GM08714 (cell line): Measurements from ENCODE around the gene PRR15.

Source experiments
- H3K4me3 ChIP-seq: fragments of 200-500 bp; sonication (Bioruptor generic); 2 replicates; pipeline ENCODE4 v1.5.1; 2014; ENCODE audit warnings: mild to moderate bottlenecking, low read length, inconsistent platforms
- ZNF274 ChIP-seq: IDR thresholded peaks from 2 replicates; pipeline ENCODE4 v1.6.1; 2012; ENCODE audit warnings: mild to moderate bottlenecking, low read depth, low read length

The PRR15 gene

GRCh38 chr7:29596593-29597178 lies 33.1 kb downstream of the PRR15 start:
- H3K4me3 ChIP-seq, result no peak overlapping the region
- no peak for TF ChIP-seq ZNF274

DNA sequence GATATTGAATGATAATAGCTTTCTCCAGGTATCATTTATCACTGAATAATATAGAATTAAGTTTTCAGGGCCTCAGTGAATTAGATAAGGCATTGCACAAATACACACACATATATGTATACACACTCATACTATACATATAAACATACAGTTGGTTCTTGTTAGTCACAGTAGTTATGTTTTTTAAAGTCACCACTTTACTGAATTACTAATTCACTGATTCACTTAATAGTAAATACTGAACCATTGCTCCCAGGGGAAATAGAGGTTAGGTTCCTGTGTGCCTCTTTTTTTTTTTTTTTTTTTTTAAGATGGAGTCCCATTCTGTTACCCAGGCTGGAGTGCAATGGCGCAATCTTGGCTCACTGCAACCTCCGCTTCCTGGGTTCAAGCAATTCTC lies 33.6 kb downstream of the PRR15 start:
- H3K4me3 ChIP-seq, result no peak overlapping the region
- TF ChIP-seq ZNF274, result no peak

- no peak overlapping the region for H3K4me3 ChIP-seq
- TF ChIP-seq ZNF274, result no peak
These were observed 34.5 kb downstream of the PRR15 start for GRCh38 chr7:29598137-29598536.

DNA sequence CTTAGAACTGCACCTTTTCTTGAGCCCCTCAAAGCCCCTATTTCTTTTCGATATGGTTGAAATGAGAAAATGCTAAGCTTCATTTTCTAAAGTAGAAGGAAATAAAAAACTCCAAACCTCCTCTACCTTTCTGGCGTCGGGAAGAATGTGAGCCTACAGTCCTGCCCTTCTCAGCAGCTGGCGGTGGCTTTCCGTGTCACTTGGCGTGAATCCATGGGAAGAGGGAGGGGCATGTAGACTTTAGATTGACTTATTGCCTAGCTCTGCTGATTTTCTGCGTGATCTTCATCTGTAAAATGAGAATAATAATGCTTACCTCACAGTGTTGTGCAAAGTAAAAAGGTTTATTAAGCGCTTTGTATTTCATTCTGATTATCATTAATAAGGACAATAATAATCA lies 35.0 kb downstream of the PRR15 start:
- TF ChIP-seq ZNF274, result no peak
- no peak overlapping the region for H3K4me3 ChIP-seq

- H3K4me3 ChIP-seq, result no peak overlapping the region
- TF ChIP-seq ZNF274, result no peak
These were observed 35.4 kb downstream of the PRR15 start for GRCh38 chr7:29599026-29599425.

GRCh38 chr7:29600661-29601060 lies 37.0 kb downstream of the PRR15 start:
- TF ChIP-seq ZNF274, result no peak

DNA sequence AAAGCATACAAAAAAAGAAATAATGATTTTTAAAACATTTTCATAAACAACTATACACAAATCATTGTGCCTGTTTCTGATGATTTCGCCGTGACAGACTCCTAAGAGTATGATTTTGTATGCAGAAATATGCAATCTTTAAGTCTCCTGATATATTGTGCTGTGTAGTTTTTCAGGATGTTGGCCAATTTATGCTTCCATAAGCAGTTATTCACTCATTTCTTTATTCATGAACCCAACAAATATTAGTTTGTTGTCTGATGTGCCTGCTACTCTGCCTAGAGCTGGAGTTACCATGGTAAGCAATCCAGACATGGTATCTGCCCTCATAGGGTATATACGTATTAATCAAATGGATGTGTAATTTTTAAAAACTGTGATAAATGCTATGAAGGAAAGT lies 40.4 kb downstream of the PRR15 start:
- H3K4me3 ChIP-seq, result no peak overlapping the region
- no peak for TF ChIP-seq ZNF274

More at GRCh38 chr7:29600661-29601060, 37.0 kb downstream of the PRR15 start:
- no peak overlapping the region for H3K4me3 ChIP-seq

GRCh38 chr7:29604702-29605101 lies 41.1 kb downstream of the PRR15 start:
- no peak overlapping the region for H3K4me3 ChIP-seq
- TF ChIP-seq ZNF274, result no peak

- no peak overlapping the region for H3K4me3 ChIP-seq
- no peak for TF ChIP-seq ZNF274
These were observed 42.0 kb downstream of the PRR15 start for GRCh38 chr7:29605671-29606070.

DNA sequence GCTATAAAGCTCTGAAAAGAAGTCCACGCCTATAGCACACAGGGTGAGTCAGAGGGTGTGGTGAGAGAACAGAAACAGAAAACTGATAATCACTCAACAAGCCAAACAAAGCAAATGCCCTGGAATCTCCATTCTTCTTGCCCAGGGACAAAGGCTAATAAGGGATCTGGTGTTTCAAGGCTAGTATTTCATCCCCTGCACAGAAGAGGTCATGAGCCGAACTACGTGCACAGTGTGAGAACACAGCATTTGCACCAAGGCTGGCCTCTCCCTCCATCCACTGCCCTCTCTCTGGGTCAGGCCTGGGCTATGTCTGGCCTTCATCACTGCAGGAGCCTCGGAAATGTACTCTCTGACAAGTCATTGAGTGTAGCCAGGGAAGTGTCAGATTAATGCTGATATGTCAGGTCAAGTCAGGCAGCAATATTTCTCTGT lies 42.7 kb downstream of the PRR15 start:
- TF ChIP-seq ZNF274, result no peak

GRCh38 chr7:29606830-29607229 lies 43.2 kb downstream of the PRR15 start:
- TF ChIP-seq ZNF274, result no peak
- H3K4me3 ChIP-seq, result no peak overlapping the region

More for the DNA sequence above, 42.7 kb downstream of the PRR15 start:
- H3K4me3 ChIP-seq, result no peak overlapping the region

- no peak overlapping the region for H3K4me3 ChIP-seq
- TF ChIP-seq ZNF274, result no peak
These were observed 43.6 kb downstream of the PRR15 start for GRCh38 chr7:29607259-29607658.

DNA sequence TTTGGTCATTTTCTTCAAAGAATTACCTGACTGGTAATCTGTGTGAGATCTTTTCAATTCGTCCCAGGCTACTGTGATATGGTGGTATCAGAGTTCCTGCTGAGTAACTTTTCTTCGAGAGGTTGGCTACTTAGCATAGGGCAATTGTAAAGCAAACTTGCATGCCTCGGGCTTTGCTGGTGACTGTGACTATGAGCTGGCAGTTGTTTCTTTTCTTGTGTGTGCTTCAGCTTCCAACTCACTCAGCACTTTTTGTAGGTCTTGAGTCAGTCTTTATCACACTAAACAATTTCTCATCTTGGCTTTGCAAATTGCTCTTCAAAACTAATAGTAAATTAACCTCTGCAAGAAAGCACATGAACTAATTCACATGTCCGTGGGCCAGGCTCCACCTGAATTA lies 44.3 kb downstream of the PRR15 start:
- TF ChIP-seq ZNF274, result no peak
- H3K4me3 ChIP-seq, result no peak overlapping the region

- no peak overlapping the region for H3K4me3 ChIP-seq
- TF ChIP-seq ZNF274, result no peak
These were observed 45.8 kb downstream of the PRR15 start for GRCh38 chr7:29609162-29610037.

DNA sequence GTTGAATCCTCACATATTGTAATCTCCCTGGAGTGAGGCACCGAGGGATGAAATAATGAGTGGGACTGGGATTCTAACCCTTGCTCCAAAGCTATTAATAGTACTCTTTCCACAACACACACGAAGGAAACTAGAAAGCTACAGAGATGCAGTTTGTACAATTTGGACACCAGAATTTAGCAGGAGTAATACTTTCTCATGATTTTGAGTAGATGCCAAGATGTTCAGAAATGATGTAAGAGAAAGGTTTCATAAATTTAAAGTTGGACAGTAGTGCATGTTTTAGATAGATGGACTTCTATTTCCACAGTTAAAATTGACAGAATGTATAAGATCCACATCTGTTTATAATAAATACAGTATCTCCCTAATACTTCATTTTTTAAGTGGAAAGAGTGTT lies 46.5 kb downstream of the PRR15 start:
- TF ChIP-seq ZNF274, result no peak

GRCh38 chr7:29611941-29612544 lies 48.4 kb downstream of the PRR15 start:
- H3K4me3 ChIP-seq, result no peak overlapping the region
- no peak for TF ChIP-seq ZNF274

More for the DNA sequence above, 46.5 kb downstream of the PRR15 start:
- H3K4me3 ChIP-seq, result no peak overlapping the region
